Measurements from ENCODE around the gene ARID1B.

ARID1B gene

GRCh38 chr6:157236040-157236725, 459.0 kb downstream of the ARID1B start:
- H3K27ac ChIP-seq = no peak overlapping the region
- TF ChIP-seq ZFX (IDR thresholded peaks at IDR 0.05) (no peak), CTCF (conservative IDR thresholded peaks at IDR 0.05) (no peak)

GRCh38 chr6:157238346-157238745, 461.2 kb downstream of the ARID1B start:
- no peak overlapping the region for H3K27ac ChIP-seq
- TF ChIP-seq ZFX (IDR thresholded peaks at IDR 0.05) = no peak
- no peak for TF ChIP-seq CTCF (conservative IDR thresholded peaks at IDR 0.05)

GRCh38 chr6:157239148-157239547, 462.0 kb downstream of the ARID1B start:
- H3K27ac ChIP-seq = no peak overlapping the region
- no peak for TF ChIP-seq CTCF (conservative IDR thresholded peaks at IDR 0.05)
- no peak for TF ChIP-seq ZFX (IDR thresholded peaks at IDR 0.05)

GRCh38 chr6:157239671-157240058, 462.5 kb downstream of the ARID1B start:
- TF ChIP-seq ZFX (IDR thresholded peaks at IDR 0.05) (no peak), CTCF (conservative IDR thresholded peaks at IDR 0.05) (no peak)
- no peak overlapping the region for H3K27ac ChIP-seq

GRCh38 chr6:157240059-157240959, 463.1 kb downstream of the ARID1B start:
- H3K27ac ChIP-seq = no peak overlapping the region
- TF ChIP-seq ZFX (IDR thresholded peaks at IDR 0.05) = no peak
- TF ChIP-seq CTCF (conservative IDR thresholded peaks at IDR 0.05) = no peak

- no peak overlapping the region for H3K27ac ChIP-seq
- TF ChIP-seq ZFX (IDR thresholded peaks at IDR 0.05) = no peak
These were observed 463.8 kb downstream of the ARID1B start for GRCh38 chr6:157240960-157241311.

- H3K27ac ChIP-seq = no peak overlapping the region
- TF ChIP-seq CTCF (conservative IDR thresholded peaks at IDR 0.05) = no peak
- no peak for TF ChIP-seq ZFX (IDR thresholded peaks at IDR 0.05)
These were observed 465.6 kb downstream of the ARID1B start for GRCh38 chr6:157242791-157243190.
